HEK293T (cell line): ENCODE results near the gene ARHGAP26.

Experiments
- CTCF ChIA-PET: fragments of 350-600 bp; formaldehyde crosslinking; extraction: SDS; loops from one replicate; lab custom pipeline; 2021; ENCODE audit warnings: antibody characterized with exemption, inconsistent platforms; lab: Yijun Ruan, JAX
- POLR2A ChIA-PET: fragments of 350-600 bp; formaldehyde crosslinking; extraction: SDS; loops from one replicate; lab custom pipeline; 2020; ENCODE audit warnings: antibody characterized with exemption, inconsistent platforms; lab: Yijun Ruan, JAX
- DNase-seq: peaks from one replicate; pipeline ENCODE4 v3.0.0; 2012; ENCODE audit warnings: mixed read lengths; ENCODE audit errors: extremely low spot score
- ARNT ChIP-seq: fragments of 450-650 bp; IDR thresholded peaks from 2 replicates; pipeline ENCODE4 v1.6.1; 2017; ENCODE audit warnings: mild to moderate bottlenecking
- BHLHE40 ChIP-seq: fragments of 450-650 bp; IDR thresholded peaks from 2 replicates; pipeline ENCODE4 v1.6.1; 2016; ENCODE audit warnings: mild to moderate bottlenecking, moderate library complexity, borderline replicate concordance
- CTBP1 ChIP-seq: fragments of 450-650 bp; IDR thresholded peaks from 2 replicates; pipeline ENCODE4 v1.6.1; 2016; ENCODE audit warnings: borderline replicate concordance
- ELF4 ChIP-seq: fragments of 450-650 bp; IDR thresholded peaks from 2 replicates; pipeline ENCODE4 v1.6.1; 2017; ENCODE audit warnings: antibody characterized with exemption
- FOXA1 ChIP-seq: fragments of 450-650 bp; IDR thresholded peaks from 2 replicates; pipeline ENCODE4 v1.6.1; 2016; ENCODE audit warnings: mild to moderate bottlenecking
- FOXK2 ChIP-seq: fragments of 450-650 bp; IDR thresholded peaks from 2 replicates; pipeline ENCODE4 v1.6.1; 2016; ENCODE audit warnings: mild to moderate bottlenecking
- FOXM1 ChIP-seq: fragments of 450-650 bp; IDR thresholded peaks from 2 replicates; pipeline ENCODE4 v1.6.1; 2017; ENCODE audit warnings: mild to moderate bottlenecking, borderline replicate concordance
- HDGF ChIP-seq: fragments of 450-650 bp; IDR thresholded peaks from 2 replicates; pipeline ENCODE4 v1.6.1; 2017; ENCODE audit warnings: antibody characterized with exemption, borderline replicate concordance
- L3MBTL2 ChIP-seq: fragments of 450-650 bp; conservative IDR thresholded peaks from 2 replicates; pipeline ENCODE4 v1.6.1; 2016; ENCODE audit warnings: mild to moderate bottlenecking
- LEF1 ChIP-seq: fragments of 450-650 bp; IDR thresholded peaks from 2 replicates; pipeline ENCODE4 v1.6.1; 2017; ENCODE audit warnings: mild to moderate bottlenecking, borderline replicate concordance
- NFRKB ChIP-seq: fragments of 450-650 bp; IDR thresholded peaks from 2 replicates; pipeline ENCODE4 v1.6.1; 2016; ENCODE audit warnings: mild to moderate bottlenecking, moderate library complexity
- PKNOX1 ChIP-seq: fragments of 450-650 bp; IDR thresholded peaks from 2 replicates; pipeline ENCODE4 v1.6.1; 2016
- SP1 ChIP-seq: fragments of 450-650 bp; IDR thresholded peaks from 2 replicates; pipeline ENCODE4 v1.6.1; 2017
- SUZ12 ChIP-seq: fragments of 450-650 bp; IDR thresholded peaks from 2 replicates; pipeline ENCODE4 v1.6.1; 2016; ENCODE audit warnings: mild to moderate bottlenecking
- TARDBP ChIP-seq: fragments of 450-650 bp; IDR thresholded peaks from 2 replicates; pipeline ENCODE4 v1.6.1; 2016
- ZNF384 ChIP-seq: fragments of 450-650 bp; IDR thresholded peaks from 2 replicates; pipeline ENCODE4 v1.6.1; 2016

The ARHGAP26 gene

GRCh38 chr5:143135832-143136551 is 365.8 kb downstream of the ARHGAP26 start:
- POLR2A ChIA-PET: no interaction called here

GRCh38 chr5:143138839-143139238 is 368.7 kb downstream of the ARHGAP26 start:
- ChIA-PET POLR2A (no interaction called here), CTCF (interaction anchor here (1.9 kb wide), 1 partner anchor 11 kb away, joined by 6 read pairs; no protein-coding TSS in a partner anchor)
- no peak for DNase-seq
- no peak for TF ChIP-seq L3MBTL2
- TF ChIP-seq CTBP1: no peak
- TF ChIP-seq FOXM1: no peak

More at GRCh38 chr5:143135832-143136551, 365.8 kb downstream of the ARHGAP26 start:
- TF ChIP-seq ZNF384 (no peak), ELF4 (no peak), FOXM1 (no peak), SP1 (no peak), BHLHE40 (no peak), L3MBTL2 (no peak), NFRKB (no peak), SUZ12 (no peak), ARNT (no peak), PKNOX1 (no peak), HDGF (no peak), FOXA1 (no peak), FOXK2 (no peak), CTBP1 (no peak), LEF1 (no peak)
- CTCF ChIA-PET: no interaction called here
- no peak for DNase-seq

GRCh38 chr5:143139585-143139984 is 369.4 kb downstream of the ARHGAP26 start:
- no peak for DNase-seq
- ChIA-PET POLR2A (no interaction called here), CTCF (interaction anchor here (1.9 kb wide), 1 partner anchor 11 kb away, joined by 6 read pairs; no protein-coding TSS in a partner anchor)
- TF ChIP-seq NFRKB (no peak), FOXK2 (no peak), ZNF384 (no peak), SP1 (no peak), ARNT (no peak), HDGF (no peak), L3MBTL2 (no peak), FOXM1 (no peak), PKNOX1 (no peak), CTBP1 (no peak), FOXA1 (no peak), SUZ12 (no peak), ELF4 (no peak), LEF1 (no peak)

GRCh38 chr5:143140492-143141203 is 370.5 kb downstream of the ARHGAP26 start:
- CTCF ChIA-PET: no interaction called here
- POLR2A ChIA-PET: interaction anchor here (1.3 kb wide), 1 partner anchor 11 kb away, joined by 4 read pairs; no protein-coding TSS in a partner anchor

GRCh38 chr5:143141652-143142051 is 371.5 kb downstream of the ARHGAP26 start:
- ChIA-PET CTCF (no interaction called here), POLR2A (no interaction called here)
- no peak for TF ChIP-seq TARDBP
- no peak for TF ChIP-seq SUZ12
- TF ChIP-seq L3MBTL2: no peak
- TF ChIP-seq FOXA1: no peak
- TF ChIP-seq HDGF: no peak
- TF ChIP-seq ELF4: no peak
- TF ChIP-seq CTBP1: no peak
- no peak for TF ChIP-seq ZNF384
- TF ChIP-seq NFRKB: no peak
- no peak for TF ChIP-seq BHLHE40
- no peak for TF ChIP-seq SP1
- no peak for TF ChIP-seq FOXK2
- no peak for TF ChIP-seq PKNOX1
- TF ChIP-seq FOXM1: no peak
- TF ChIP-seq LEF1: no peak
- TF ChIP-seq ARNT: no peak
- no peak for DNase-seq

More at GRCh38 chr5:143140492-143141203, 370.5 kb downstream of the ARHGAP26 start:
- TF ChIP-seq PKNOX1 (no peak), NFRKB (no peak), ARNT (no peak), LEF1 (no peak), FOXM1 (no peak), ZNF384 (no peak), TARDBP (no peak), FOXK2 (no peak), CTBP1 (no peak)
- no peak for DNase-seq
